Measurements from ENCODE around the gene MYOZ2.

- TF ChIP-seq, protein P1, sequence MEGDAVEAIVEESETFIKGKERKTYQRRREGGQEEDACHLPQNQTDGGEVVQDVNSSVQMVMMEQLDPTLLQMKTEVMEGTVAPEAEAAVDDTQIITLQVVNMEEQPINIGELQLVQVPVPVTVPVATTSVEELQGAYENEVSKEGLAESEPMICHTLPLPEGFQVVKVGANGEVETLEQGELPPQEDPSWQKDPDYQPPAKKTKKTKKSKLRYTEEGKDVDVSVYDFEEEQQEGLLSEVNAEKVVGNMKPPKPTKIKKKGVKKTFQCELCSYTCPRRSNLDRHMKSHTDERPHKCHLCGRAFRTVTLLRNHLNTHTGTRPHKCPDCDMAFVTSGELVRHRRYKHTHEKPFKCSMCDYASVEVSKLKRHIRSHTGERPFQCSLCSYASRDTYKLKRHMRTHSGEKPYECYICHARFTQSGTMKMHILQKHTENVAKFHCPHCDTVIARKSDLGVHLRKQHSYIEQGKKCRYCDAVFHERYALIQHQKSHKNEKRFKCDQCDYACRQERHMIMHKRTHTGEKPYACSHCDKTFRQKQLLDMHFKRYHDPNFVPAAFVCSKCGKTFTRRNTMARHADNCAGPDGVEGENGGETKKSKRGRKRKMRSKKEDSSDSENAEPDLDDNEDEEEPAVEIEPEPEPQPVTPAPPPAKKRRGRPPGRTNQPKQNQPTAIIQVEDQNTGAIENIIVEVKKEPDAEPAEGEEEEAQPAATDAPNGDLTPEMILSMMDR (IDR thresholded peaks at IDR 0.05), result no peak
- no peak for TF ChIP-seq POLR2A (IDR thresholded peaks at IDR 0.05)
Measured at GRCh38 chr4:119162174-119162573, 26.5 kb downstream of the MYOZ2 start.

Data from lower leg skin (tissue), 3 donors.